ENCODE measurements around the gene RTL1.

GRCh38 chr14:100874411-100875091 is 29.0 kb downstream of the RTL1 start:
- TF ChIP-seq CTCF (IDR thresholded peaks at IDR 0.05) (no peak), POLR2A (IDR thresholded peaks at IDR 0.05) (no peak), POLR2AphosphoS5 (IDR thresholded peaks at IDR 0.05) (no peak)

All from stomach (tissue), 4 donors.